GM10847 (cell line): Measurements from ENCODE around the gene FLT1.

Experiments used
- POLR2A ChIP-seq: IDR thresholded peaks from 2 replicates; pipeline ENCODE4 v1.6.1; 2011; ENCODE audit not compliant: insufficient read length; ENCODE audit errors: extremely low read depth

Gene FLT1

GRCh38 chr13:28406733-28407266 is 88.1 kb downstream of the FLT1 start:
- TF ChIP-seq POLR2A: no peak

- no peak for TF ChIP-seq POLR2A
Observed at GRCh38 chr13:28402057-28402381, 92.9 kb downstream of the FLT1 start.

- TF ChIP-seq POLR2A: no peak
Observed at GRCh38 chr13:28401303-28402056, 93.4 kb downstream of the FLT1 start.

GRCh38 chr13:28396053-28396452 is 98.9 kb downstream of the FLT1 start:
- no peak for TF ChIP-seq POLR2A

GRCh38 chr13:28394422-28394821 is 100.5 kb downstream of the FLT1 start:
- TF ChIP-seq POLR2A: no peak

- TF ChIP-seq POLR2A: no peak
Observed at GRCh38 chr13:28392896-28393505, 101.9 kb downstream of the FLT1 start.

GRCh38 chr13:28392428-28392827 is 102.5 kb downstream of the FLT1 start:
- no peak for TF ChIP-seq POLR2A

GRCh38 chr13:28387740-28388501 is 107.0 kb downstream of the FLT1 start:
- TF ChIP-seq POLR2A: no peak

GRCh38 chr13:28385362-28385761 is 109.6 kb downstream of the FLT1 start:
- no peak for TF ChIP-seq POLR2A

- TF ChIP-seq POLR2A: no peak
Observed at GRCh38 chr13:28384789-28385188, 110.1 kb downstream of the FLT1 start.

- TF ChIP-seq POLR2A: no peak
Observed at GRCh38 chr13:28380319-28380718, 114.6 kb downstream of the FLT1 start.

GRCh38 chr13:28379371-28380083 is 115.4 kb downstream of the FLT1 start:
- no peak for TF ChIP-seq POLR2A

- TF ChIP-seq POLR2A: no peak
Observed at GRCh38 chr13:28376604-28377003, 118.3 kb downstream of the FLT1 start.

GRCh38 chr13:28375250-28375930 is 119.5 kb downstream of the FLT1 start:
- no peak for TF ChIP-seq POLR2A

- TF ChIP-seq POLR2A: no peak
Observed at GRCh38 chr13:28373810-28374209, 121.1 kb downstream of the FLT1 start.
